ENCODE data around the gene LAMB3.

Gene LAMB3

GRCh38 chr1:209621741-209622655 lies 30.2 kb downstream of the LAMB3 start:
- Histone ChIP-seq H3K36me3 (ENCODE audit: control insufficient read depth, insufficient read depth, low read length) (no peaks in the 10 kb centered on the region), H3K9ac (ENCODE audit: low read depth, low read length) (no peak overlapping the region), H3K27ac (ENCODE audit: low read depth, low read length) (no peak overlapping the region), H3K4me1 (ENCODE audit: control insufficient read depth, insufficient read depth, low read length) (0 out of 2 replicates have a peak, but pooled peaks cover 2% of the 10 kb centered on the region), H3K27me3 (ENCODE audit: control insufficient read depth, insufficient read depth, low read length) (no peaks in the 10 kb centered on the region), H3K9me3 (ENCODE audit: control insufficient read depth, insufficient read depth, low read length) (no peaks in the 10 kb centered on the region), H3K4me3 (ENCODE audit: low read depth, low read length) (no peak overlapping the region)

GRCh38 chr1:209621286-209621685 lies 30.9 kb downstream of the LAMB3 start:
- H3K4me1 ChIP-seq (ENCODE audit: control insufficient read depth, insufficient read depth, low read length) = 0 out of 2 replicates have a peak, but pooled peaks cover 2% of the 10 kb centered on the region

GRCh38 chr1:209620487-209620884 lies 31.7 kb downstream of the LAMB3 start:
- H3K4me1 ChIP-seq (ENCODE audit: control insufficient read depth, insufficient read depth, low read length) = 0 out of 2 replicates have a peak, but pooled peaks cover 2% of the 10 kb centered on the region
- H3K27me3 ChIP-seq (ENCODE audit: control insufficient read depth, insufficient read depth, low read length) = no peaks in the 10 kb centered on the region
- no peaks in the 10 kb centered on the region for H3K9me3 ChIP-seq (ENCODE audit: control insufficient read depth, insufficient read depth, low read length)
- no peak overlapping the region for H3K27ac ChIP-seq (ENCODE audit: low read depth, low read length)
- H3K9ac ChIP-seq (ENCODE audit: low read depth, low read length) = no peak overlapping the region
- H3K4me3 ChIP-seq (ENCODE audit: low read depth, low read length) = no peak overlapping the region
- H3K36me3 ChIP-seq (ENCODE audit: control insufficient read depth, insufficient read depth, low read length) = no peaks in the 10 kb centered on the region

More at GRCh38 chr1:209621286-209621685, 30.9 kb downstream of the LAMB3 start:
- H3K9me3 ChIP-seq (ENCODE audit: control insufficient read depth, insufficient read depth, low read length) = no peaks in the 10 kb centered on the region
- no peak overlapping the region for H3K27ac ChIP-seq (ENCODE audit: low read depth, low read length)
- no peaks in the 10 kb centered on the region for H3K27me3 ChIP-seq (ENCODE audit: control insufficient read depth, insufficient read depth, low read length)
- H3K9ac ChIP-seq (ENCODE audit: low read depth, low read length) = no peak overlapping the region
- no peak overlapping the region for H3K4me3 ChIP-seq (ENCODE audit: low read depth, low read length)
- H3K36me3 ChIP-seq (ENCODE audit: control insufficient read depth, insufficient read depth, low read length) = no peaks in the 10 kb centered on the region

DNA sequence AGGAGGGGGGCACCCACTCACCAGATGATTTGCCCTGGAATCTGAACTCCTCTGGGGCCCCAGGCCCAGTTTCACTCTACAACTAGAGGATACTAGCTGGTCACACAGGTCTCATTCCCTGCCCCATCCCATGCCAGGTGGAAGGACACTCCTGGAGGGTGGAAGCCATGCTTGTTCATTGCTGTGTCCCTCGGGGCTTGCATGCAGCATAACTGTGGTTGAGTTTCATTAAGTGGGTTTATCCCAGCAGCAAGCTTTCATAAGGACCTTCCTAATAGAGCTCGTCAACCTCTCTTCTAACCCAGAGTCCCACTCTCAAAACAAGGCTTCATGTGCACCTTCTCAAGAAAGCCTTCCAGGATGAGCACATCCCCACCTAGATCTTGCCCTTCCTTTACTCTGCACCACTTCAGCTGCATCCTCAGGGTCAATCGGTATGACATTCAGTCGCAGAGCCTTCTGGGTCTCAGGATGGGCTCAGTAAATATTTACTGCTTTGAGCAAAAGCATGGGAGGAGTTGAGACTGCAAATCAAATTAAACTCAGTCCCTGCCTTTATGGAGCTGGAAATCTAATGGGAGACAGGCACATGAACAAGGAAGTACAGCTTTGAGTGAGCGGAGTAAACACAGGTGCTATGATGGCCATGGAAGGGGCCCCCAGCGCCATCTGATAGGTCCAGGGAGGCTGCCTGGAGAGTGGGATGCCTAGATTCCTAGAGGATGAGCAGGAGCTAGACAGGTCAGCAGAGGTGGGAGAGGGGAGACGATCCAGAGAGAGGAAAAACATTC lies 32.3 kb downstream of the LAMB3 start:
- H3K4me1 ChIP-seq (ENCODE audit: control insufficient read depth, insufficient read depth, low read length) = 0 out of 2 replicates have a peak, but pooled peaks cover 2% of the 10 kb centered on the region
- no peak overlapping the region for H3K4me3 ChIP-seq (ENCODE audit: low read depth, low read length)
- H3K9ac ChIP-seq (ENCODE audit: low read depth, low read length) = no peak overlapping the region
- H3K36me3 ChIP-seq (ENCODE audit: control insufficient read depth, insufficient read depth, low read length) = no peaks in the 10 kb centered on the region
- H3K27ac ChIP-seq (ENCODE audit: low read depth, low read length) = no peak overlapping the region
- H3K9me3 ChIP-seq (ENCODE audit: control insufficient read depth, insufficient read depth, low read length) = no peaks in the 10 kb centered on the region
- H3K27me3 ChIP-seq (ENCODE audit: control insufficient read depth, insufficient read depth, low read length) = no peaks in the 10 kb centered on the region

DNA sequence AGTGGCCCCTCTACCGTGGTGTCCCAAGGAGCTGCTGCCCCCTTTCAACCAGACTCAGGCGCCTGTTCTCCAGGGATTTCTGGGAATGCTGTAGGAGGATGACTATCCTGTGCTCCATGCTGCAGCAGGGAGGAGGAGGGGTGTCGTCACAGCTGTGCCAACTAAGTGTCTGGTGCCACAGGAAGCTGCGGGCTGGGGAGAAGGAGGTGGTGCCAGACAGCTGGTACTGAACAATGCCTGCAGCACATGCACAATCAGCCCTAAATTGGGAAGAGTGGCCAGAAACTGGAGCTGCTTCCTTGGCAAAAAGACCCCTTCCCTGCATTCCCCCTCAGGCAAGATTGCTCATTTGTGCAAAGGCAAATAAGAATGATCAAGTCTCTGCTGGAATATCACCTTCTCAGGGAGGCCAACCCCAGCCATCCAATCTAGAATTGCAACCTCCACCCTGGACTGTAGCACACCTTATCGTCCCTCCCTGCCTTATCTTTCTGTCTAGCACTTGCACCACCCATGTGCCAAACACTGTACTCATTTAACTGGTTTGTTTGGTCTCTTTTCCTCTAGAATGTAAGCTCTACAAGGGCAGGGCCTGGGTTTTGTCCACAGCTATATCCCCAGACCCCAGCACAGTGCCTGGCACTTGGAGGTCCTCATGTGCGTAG lies 33.3 kb downstream of the LAMB3 start:
- no peaks in the 10 kb centered on the region for H3K36me3 ChIP-seq (ENCODE audit: control insufficient read depth, insufficient read depth, low read length)

DNA sequence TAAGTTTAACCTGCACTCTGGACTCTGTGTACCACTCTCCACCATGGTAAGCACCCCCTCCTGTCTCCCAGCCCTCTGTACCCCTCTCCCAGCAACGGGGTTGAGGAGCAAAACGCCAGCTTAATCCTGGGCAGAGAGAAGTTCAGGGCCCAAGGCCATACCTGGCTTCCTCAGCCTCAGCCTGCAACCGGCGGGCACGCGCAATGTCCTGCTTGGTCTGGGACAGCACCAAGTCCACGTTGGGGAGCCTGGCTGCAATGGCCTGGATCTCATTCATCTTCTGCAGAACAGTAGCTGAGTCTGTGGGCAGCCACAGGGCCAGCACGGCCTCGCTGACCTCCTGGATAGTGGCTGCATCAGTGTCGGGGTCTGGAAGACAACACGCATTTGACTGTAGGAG lies 33.9 kb downstream of the LAMB3 start:
- Histone ChIP-seq H3K9ac (ENCODE audit: low read depth, low read length) (no peak overlapping the region), H3K9me3 (ENCODE audit: control insufficient read depth, insufficient read depth, low read length) (no peaks in the 10 kb centered on the region), H3K4me3 (ENCODE audit: low read depth, low read length) (no peak overlapping the region), H3K4me1 (ENCODE audit: control insufficient read depth, insufficient read depth, low read length) (0 out of 2 replicates have a peak, but pooled peaks cover 2% of the 10 kb centered on the region), H3K27ac (ENCODE audit: low read depth, low read length) (no peak overlapping the region), H3K27me3 (ENCODE audit: control insufficient read depth, insufficient read depth, low read length) (no peaks in the 10 kb centered on the region), H3K36me3 (ENCODE audit: control insufficient read depth, insufficient read depth, low read length) (no peaks in the 10 kb centered on the region)

More for the DNA sequence above, 33.3 kb downstream of the LAMB3 start:
- Histone ChIP-seq H3K27ac (ENCODE audit: low read depth, low read length) (no peak overlapping the region), H3K9me3 (ENCODE audit: control insufficient read depth, insufficient read depth, low read length) (no peaks in the 10 kb centered on the region), H3K4me3 (ENCODE audit: low read depth, low read length) (no peak overlapping the region), H3K4me1 (ENCODE audit: control insufficient read depth, insufficient read depth, low read length) (0 out of 2 replicates have a peak, but pooled peaks cover 2% of the 10 kb centered on the region), H3K27me3 (ENCODE audit: control insufficient read depth, insufficient read depth, low read length) (no peaks in the 10 kb centered on the region), H3K9ac (ENCODE audit: low read depth, low read length) (no peak overlapping the region)

GRCh38 chr1:209617755-209618154 lies 34.5 kb downstream of the LAMB3 start:
- no peaks in the 10 kb centered on the region for H3K27me3 ChIP-seq (ENCODE audit: control insufficient read depth, insufficient read depth, low read length)
- H3K4me1 ChIP-seq (ENCODE audit: control insufficient read depth, insufficient read depth, low read length) = 0 out of 2 replicates have a peak, but pooled peaks cover 2% of the 10 kb centered on the region
- no peak overlapping the region for H3K9ac ChIP-seq (ENCODE audit: low read depth, low read length)
- no peaks in the 10 kb centered on the region for H3K9me3 ChIP-seq (ENCODE audit: control insufficient read depth, insufficient read depth, low read length)
- H3K36me3 ChIP-seq (ENCODE audit: control insufficient read depth, insufficient read depth, low read length) = no peaks in the 10 kb centered on the region
- no peak overlapping the region for H3K4me3 ChIP-seq (ENCODE audit: low read depth, low read length)
- no peak overlapping the region for H3K27ac ChIP-seq (ENCODE audit: low read depth, low read length)

- Histone ChIP-seq H3K9ac (ENCODE audit: low read depth, low read length) (no peak overlapping the region), H3K9me3 (ENCODE audit: control insufficient read depth, insufficient read depth, low read length) (no peaks in the 10 kb centered on the region), H3K27me3 (ENCODE audit: control insufficient read depth, insufficient read depth, low read length) (no peaks in the 10 kb centered on the region), H3K36me3 (ENCODE audit: control insufficient read depth, insufficient read depth, low read length) (no peaks in the 10 kb centered on the region), H3K4me3 (ENCODE audit: low read depth, low read length) (no peak overlapping the region), H3K4me1 (ENCODE audit: control insufficient read depth, insufficient read depth, low read length) (0 out of 2 replicates have a peak, but pooled peaks cover 2% of the 10 kb centered on the region), H3K27ac (ENCODE audit: low read depth, low read length) (no peak overlapping the region)
Measured at GRCh38 chr1:209617047-209617673, 35.1 kb downstream of the LAMB3 start.

- Histone ChIP-seq H3K27ac (ENCODE audit: low read depth, low read length) (no peak overlapping the region), H3K9ac (ENCODE audit: low read depth, low read length) (no peak overlapping the region), H3K36me3 (ENCODE audit: control insufficient read depth, insufficient read depth, low read length) (no peaks in the 10 kb centered on the region), H3K4me1 (ENCODE audit: control insufficient read depth, insufficient read depth, low read length) (0 out of 2 replicates have a peak, but pooled peaks cover 2% of the 10 kb centered on the region), H3K9me3 (ENCODE audit: control insufficient read depth, insufficient read depth, low read length) (no peaks in the 10 kb centered on the region), H3K4me3 (ENCODE audit: low read depth, low read length) (no peak overlapping the region), H3K27me3 (ENCODE audit: control insufficient read depth, insufficient read depth, low read length) (no peaks in the 10 kb centered on the region)
Measured at GRCh38 chr1:209616366-209617046, 35.7 kb downstream of the LAMB3 start.

- no peaks in the 10 kb centered on the region for H3K9me3 ChIP-seq (ENCODE audit: control insufficient read depth, insufficient read depth, low read length)
- no peaks in the 10 kb centered on the region for H3K36me3 ChIP-seq (ENCODE audit: control insufficient read depth, insufficient read depth, low read length)
- H3K4me3 ChIP-seq (ENCODE audit: low read depth, low read length) = no peak overlapping the region
- no peak overlapping the region for H3K9ac ChIP-seq (ENCODE audit: low read depth, low read length)
- no peaks in the 10 kb centered on the region for H3K27me3 ChIP-seq (ENCODE audit: control insufficient read depth, insufficient read depth, low read length)
- no peak overlapping the region for H3K27ac ChIP-seq (ENCODE audit: low read depth, low read length)
- H3K4me1 ChIP-seq (ENCODE audit: control insufficient read depth, insufficient read depth, low read length) = no peaks in the 10 kb centered on the region
Measured at GRCh38 chr1:209614906-209615305, 37.3 kb downstream of the LAMB3 start.

Measured in HUES48 (cell line).